Measurements from ENCODE around the gene TSN.
"Not testable (repeated sequence)": the region's sequence is repeated elsewhere in the genome, so short reads cannot be mapped to it uniquely, and the experiment has no call there.

Gene TSN

GRCh38 chr2:121717529-121717928 lies 37.9 kb upstream of the TSN start:
- TF ChIP-seq TAF1 (IDR thresholded peaks at IDR 0.05; ENCODE audit: low read depth, low read length) (no peak), POLR2A (IDR thresholded peaks at IDR 0.05; ENCODE audit: low read depth, low read length) (no peak), SPI1 (IDR thresholded peaks at IDR 0.05; ENCODE audit: low read depth, low read length) (no peak), POLR2AphosphoS5 (IDR thresholded peaks at IDR 0.05; ENCODE audit: low read depth, low read length) (no peak), POU2F2 (IDR thresholded peaks at IDR 0.05; ENCODE audit: low read depth, low read length) (no peak), PAX5 (IDR thresholded peaks at IDR 0.05; ENCODE audit: insufficient read depth, low read length, severe bottlenecking) (no peak)
- FAIRE-seq (no peak), DNase-seq (ENCODE audit: insufficient read length, low spot score) (no peak)

GRCh38 chr2:121721926-121722325 lies 33.5 kb upstream of the TSN start:
- FAIRE-seq (no peak), DNase-seq (ENCODE audit: insufficient read length, low spot score) (no peak)

GRCh38 chr2:121722479-121722878 lies 33.0 kb upstream of the TSN start:
- FAIRE-seq: no peak
- DNase-seq (ENCODE audit: insufficient read length, low spot score): no peak
- TF ChIP-seq TAF1 (IDR thresholded peaks at IDR 0.05; ENCODE audit: low read depth, low read length) (no peak), SPI1 (IDR thresholded peaks at IDR 0.05; ENCODE audit: low read depth, low read length) (no peak)

More at GRCh38 chr2:121721926-121722325, 33.5 kb upstream of the TSN start:
- no peak for TF ChIP-seq POU2F2 (IDR thresholded peaks at IDR 0.05; ENCODE audit: low read depth, low read length)
- TF ChIP-seq TAF1 (IDR thresholded peaks at IDR 0.05; ENCODE audit: low read depth, low read length): no peak
- no peak for TF ChIP-seq POLR2AphosphoS5 (IDR thresholded peaks at IDR 0.05; ENCODE audit: low read depth, low read length)
- no peak for TF ChIP-seq PAX5 (IDR thresholded peaks at IDR 0.05; ENCODE audit: insufficient read depth, low read length, severe bottlenecking)
- no peak for TF ChIP-seq SPI1 (IDR thresholded peaks at IDR 0.05; ENCODE audit: low read depth, low read length)
- no peak for TF ChIP-seq POLR2A (IDR thresholded peaks at IDR 0.05; ENCODE audit: low read depth, low read length)

- no peak for FAIRE-seq
- TF ChIP-seq POLR2A (IDR thresholded peaks at IDR 0.05; ENCODE audit: low read depth, low read length) (no peak), TAF1 (IDR thresholded peaks at IDR 0.05; ENCODE audit: low read depth, low read length) (no peak), PAX5 (IDR thresholded peaks at IDR 0.05; ENCODE audit: insufficient read depth, low read length, severe bottlenecking) (no peak), SPI1 (IDR thresholded peaks at IDR 0.05; ENCODE audit: low read depth, low read length) (no peak), POU2F2 (IDR thresholded peaks at IDR 0.05; ENCODE audit: low read depth, low read length) (no peak), POLR2AphosphoS5 (IDR thresholded peaks at IDR 0.05; ENCODE audit: low read depth, low read length) (no peak)
- DNase-seq (ENCODE audit: insufficient read length, low spot score): no peak
These were observed 32.1 kb upstream of the TSN start for GRCh38 chr2:121723316-121723715.

GRCh38 chr2:121727332-121727731 lies 28.1 kb upstream of the TSN start:
- FAIRE-seq (no peak), DNase-seq (ENCODE audit: insufficient read length, low spot score) (no peak)
- TF ChIP-seq PAX5 (IDR thresholded peaks at IDR 0.05; ENCODE audit: insufficient read depth, low read length, severe bottlenecking) (no peak), POU2F2 (IDR thresholded peaks at IDR 0.05; ENCODE audit: low read depth, low read length) (no peak), POLR2A (IDR thresholded peaks at IDR 0.05; ENCODE audit: low read depth, low read length) (no peak), POLR2AphosphoS5 (IDR thresholded peaks at IDR 0.05; ENCODE audit: low read depth, low read length) (no peak)

- FAIRE-seq (no peak), DNase-seq (ENCODE audit: insufficient read length, low spot score) (no peak)
- TF ChIP-seq PAX5 (IDR thresholded peaks at IDR 0.05; ENCODE audit: insufficient read depth, low read length, severe bottlenecking): no peak
- TF ChIP-seq POLR2AphosphoS5 (IDR thresholded peaks at IDR 0.05; ENCODE audit: low read depth, low read length): no peak
- TF ChIP-seq POLR2A (IDR thresholded peaks at IDR 0.05; ENCODE audit: low read depth, low read length): no peak
- TF ChIP-seq POU2F2 (IDR thresholded peaks at IDR 0.05; ENCODE audit: low read depth, low read length): no peak
- TF ChIP-seq TAF1 (IDR thresholded peaks at IDR 0.05; ENCODE audit: low read depth, low read length): no peak
- TF ChIP-seq SPI1 (IDR thresholded peaks at IDR 0.05; ENCODE audit: low read depth, low read length): no peak
These were observed 27.5 kb upstream of the TSN start for GRCh38 chr2:121727950-121728349.

GRCh38 chr2:121731366-121731765 lies 24.1 kb upstream of the TSN start:
- no peak for DNase-seq (ENCODE audit: insufficient read length, low spot score)
- no peak for FAIRE-seq
- TF ChIP-seq POLR2AphosphoS5 (IDR thresholded peaks at IDR 0.05; ENCODE audit: low read depth, low read length): 0 out of 2 replicates have a peak, but pooled peaks have one; percentile 51
- TF ChIP-seq TAF1 (IDR thresholded peaks at IDR 0.05; ENCODE audit: low read depth, low read length): no peak

GRCh38 chr2:121734544-121734943 lies 20.9 kb upstream of the TSN start:
- not testable (repeated sequence) for FAIRE-seq; DNase-seq (ENCODE audit: insufficient read length, low spot score)

- no peak for TF ChIP-seq TAF1 (IDR thresholded peaks at IDR 0.05; ENCODE audit: low read depth, low read length)
- no peak for TF ChIP-seq SPI1 (IDR thresholded peaks at IDR 0.05; ENCODE audit: low read depth, low read length)
- TF ChIP-seq PAX5 (IDR thresholded peaks at IDR 0.05; ENCODE audit: insufficient read depth, low read length, severe bottlenecking): no peak
- no peak for TF ChIP-seq POLR2AphosphoS5 (IDR thresholded peaks at IDR 0.05; ENCODE audit: low read depth, low read length)
- TF ChIP-seq POLR2A (IDR thresholded peaks at IDR 0.05; ENCODE audit: low read depth, low read length): no peak
- no peak for TF ChIP-seq POU2F2 (IDR thresholded peaks at IDR 0.05; ENCODE audit: low read depth, low read length)
- DNase-seq (ENCODE audit: insufficient read length, low spot score): no peak
- FAIRE-seq: no peak
These were observed 19.9 kb upstream of the TSN start for GRCh38 chr2:121735518-121736074.

GRCh38 chr2:121736140-121736461 lies 19.4 kb upstream of the TSN start:
- no peak for DNase-seq (ENCODE audit: insufficient read length, low spot score)
- FAIRE-seq: no peak
- TF ChIP-seq POLR2AphosphoS5 (IDR thresholded peaks at IDR 0.05; ENCODE audit: low read depth, low read length) (no peak), POU2F2 (IDR thresholded peaks at IDR 0.05; ENCODE audit: low read depth, low read length) (no peak), POLR2A (IDR thresholded peaks at IDR 0.05; ENCODE audit: low read depth, low read length) (no peak), PAX5 (IDR thresholded peaks at IDR 0.05; ENCODE audit: insufficient read depth, low read length, severe bottlenecking) (no peak), TAF1 (IDR thresholded peaks at IDR 0.05; ENCODE audit: low read depth, low read length) (no peak), SPI1 (IDR thresholded peaks at IDR 0.05; ENCODE audit: low read depth, low read length) (no peak)

All from GM12891 (cell line).